Trophoblast cell (in vitro differentiated cells and primary cell): ENCODE measurements around the gene HSPA4.

Experiments
- DNase-seq, 2 donors: peaks; one replicate each; pipeline ENCODE4 v3.0.0-alpha.2; 2016
- H2AFZ ChIP-seq: 2 replicates; pipeline ENCODE4 v1.6.1; 2013; ENCODE audit warnings: low read length, moderate library complexity, mild to moderate bottlenecking; ENCODE audit not compliant: insufficient read depth, poor library complexity
- H2AK5ac ChIP-seq: 2 replicates; pipeline ENCODE4 v1.6.1; 2013; ENCODE audit warnings: mild to moderate bottlenecking, low read length
- H2BK120ac ChIP-seq: 2 replicates; pipeline ENCODE4 v1.6.1; 2013; ENCODE audit warnings: low read length, mild to moderate bottlenecking, moderate library complexity; ENCODE audit not compliant: insufficient read depth, poor library complexity
- H2BK12ac ChIP-seq: 2 replicates; pipeline ENCODE4 v1.6.1; 2013; ENCODE audit warnings: mild to moderate bottlenecking, low read length, moderate library complexity
- H2BK5ac ChIP-seq: 2 replicates; pipeline ENCODE4 v1.6.1; 2013; ENCODE audit warnings: low read length, low read depth, moderate library complexity, mild to moderate bottlenecking; ENCODE audit not compliant: poor library complexity
- H3K14ac ChIP-seq: 2 replicates; pipeline ENCODE4 v1.6.1; 2013; ENCODE audit warnings: mild to moderate bottlenecking, low read length
- H3K18ac ChIP-seq: 2 replicates; pipeline ENCODE4 v1.6.1; 2013; ENCODE audit warnings: mild to moderate bottlenecking, low read length
- H3K23ac ChIP-seq: 2 replicates; pipeline ENCODE4 v1.6.1; 2013; ENCODE audit warnings: low read length
- H3K27ac ChIP-seq: 2 replicates; pipeline ENCODE4 v1.5.1; 2013; ENCODE audit warnings: low read depth, mild to moderate bottlenecking, inconsistent platforms, low read length, moderate library complexity
- H3K27me3 ChIP-seq: 2 replicates; pipeline ENCODE4 v1.6.1; 2013; ENCODE audit warnings: inconsistent platforms, mild to moderate bottlenecking, low read length, moderate library complexity; ENCODE audit not compliant: insufficient read depth
- H3K36me3 ChIP-seq, 2 experiments: 1 replicate in 1 of 2; 2 replicates in 1 of 2; pipeline ENCODE4 v1.6.1; 2013; ENCODE audit warnings: low read length in 2 of 2, mild to moderate bottlenecking in 2 of 2, moderate library complexity in 1 of 2; ENCODE audit not compliant: insufficient read depth in 2 of 2, control insufficient read depth in 1 of 2
- H3K4ac ChIP-seq: 2 replicates; pipeline ENCODE4 v1.6.1; 2013; ENCODE audit warnings: low read depth, mild to moderate bottlenecking, low read length, moderate library complexity
- H3K4me1 ChIP-seq, 2 experiments: 1 replicate in 1 of 2; 2 replicates in 1 of 2; pipeline ENCODE4 v1.6.1; 2013; ENCODE audit warnings: low read length in 2 of 2, mild to moderate bottlenecking in 2 of 2, moderate library complexity in 1 of 2; ENCODE audit not compliant: insufficient read depth in 2 of 2, control insufficient read depth in 1 of 2
- H3K4me2 ChIP-seq: 2 replicates; pipeline ENCODE4 v1.6.1; 2013; ENCODE audit warnings: inconsistent platforms, mild to moderate bottlenecking, low read length, moderate library complexity
- H3K4me3 ChIP-seq: 2 replicates; pipeline ENCODE4 v1.5.1; 2013; ENCODE audit warnings: mild to moderate bottlenecking, low read depth, low read length, inconsistent platforms
- H3K79me1 ChIP-seq: one replicate; pipeline ENCODE4 v1.6.1; 2013; ENCODE audit warnings: low read length
- H3K79me2 ChIP-seq: 2 replicates; pipeline ENCODE4 v1.6.1; 2013; ENCODE audit warnings: low read length, mild to moderate bottlenecking; ENCODE audit not compliant: control insufficient read depth, insufficient read depth, poor library complexity
- H3K9ac ChIP-seq: 2 replicates; pipeline ENCODE4 v1.6.1; 2013; ENCODE audit warnings: mild to moderate bottlenecking, low read length
- H3K9me3 ChIP-seq: 2 replicates; pipeline ENCODE4 v1.6.1; 2013; ENCODE audit warnings: low read depth, mild to moderate bottlenecking, control low read depth, inconsistent platforms, low read length; ENCODE audit not compliant: insufficient read depth
- H4K12ac ChIP-seq: 2 replicates; pipeline ENCODE4 v1.6.1; 2013; ENCODE audit warnings: low read depth, mild to moderate bottlenecking, low read length, moderate library complexity
- H4K8ac ChIP-seq: 2 replicates; pipeline ENCODE4 v1.6.1; 2013; ENCODE audit warnings: low read depth, mild to moderate bottlenecking, low read length, moderate library complexity
- H4K91ac ChIP-seq: one replicate; pipeline ENCODE4 v1.6.1; 2013; ENCODE audit warnings: low read depth, mild to moderate bottlenecking, low read length, moderate library complexity
- WGBS: extraction: QIAGEN DNeasy Blood & Tissue Kit; methylation state at CpG from one replicate; pipeline ENCODE4 v1.1.7; 2013; ENCODE audit warnings: missing lambda C conversion rate; ENCODE audit not compliant: insufficient read length, insufficient coverage; ENCODE audit errors: extremely low coverage; 5-methylcytosine and 5-hydroxymethylcytosine counted together

Gene HSPA4

GRCh38 chr5:133088064-133088463 is 36.3 kb downstream of the HSPA4 start:
- H3K4me3 ChIP-seq, result no peak overlapping the region
- H2AFZ ChIP-seq, result no peak overlapping the region
- no peak for DNase-seq
- no CpG with 5 or more reads among the region's 3 CpGs for WGBS
- H3K9ac ChIP-seq, result no peak overlapping the region
- no peaks in the 10 kb centered on the region for H3K9me3 ChIP-seq
- no peak overlapping the region for H2BK12ac ChIP-seq
- H3K4me2 ChIP-seq, result no peak overlapping the region
- H3K4me1 ChIP-seq, result no peaks in the 10 kb centered on the region
- peaks cover 21 to 34% of the 10 kb centered on the region in 2 experiments for H3K36me3 ChIP-seq
- H3K18ac ChIP-seq, result no peak overlapping the region
- H3K23ac ChIP-seq, result no peak overlapping the region
- H3K4ac ChIP-seq, result no peak overlapping the region
- no peak overlapping the region for H3K14ac ChIP-seq
- no peak overlapping the region for H2BK120ac ChIP-seq
- no peak overlapping the region for H2BK5ac ChIP-seq
- no peak overlapping the region for H4K8ac ChIP-seq
- no peak overlapping the region for H3K27ac ChIP-seq
- no peaks in the 10 kb centered on the region for H3K27me3 ChIP-seq
- H2AK5ac ChIP-seq, result no peak overlapping the region
- peaks cover 2% of the 10 kb centered on the region for H3K79me2 ChIP-seq
- no peaks in the 10 kb centered on the region for H3K79me1 ChIP-seq
- no peak overlapping the region for H4K91ac ChIP-seq
- H4K12ac ChIP-seq, result no peak overlapping the region

- no peak overlapping the region for H4K91ac ChIP-seq
- H2BK12ac ChIP-seq, result no peak overlapping the region
- H3K18ac ChIP-seq, result no peak overlapping the region
- no peak overlapping the region for H3K4me2 ChIP-seq
- H3K79me2 ChIP-seq, result no peaks in the 10 kb centered on the region
- H3K23ac ChIP-seq, result no peak overlapping the region
- no peak overlapping the region for H3K27ac ChIP-seq
- DNase-seq, result no peak
- peaks cover 20 to 40% of the 10 kb centered on the region in 2 experiments for H3K36me3 ChIP-seq
- H2AFZ ChIP-seq, result no peak overlapping the region
- H3K4ac ChIP-seq, result no peak overlapping the region
- no peak overlapping the region for H2AK5ac ChIP-seq
- WGBS, result no CpG with 5 or more reads among the region's 3 CpGs
- H3K9me3 ChIP-seq, result no peaks in the 10 kb centered on the region
- H3K79me1 ChIP-seq, result no peaks in the 10 kb centered on the region
- H4K8ac ChIP-seq, result no peak overlapping the region
- no peak overlapping the region for H3K9ac ChIP-seq
- no peaks in the 10 kb centered on the region for H3K4me1 ChIP-seq
- H3K4me3 ChIP-seq, result no peak overlapping the region
- no peak overlapping the region for H4K12ac ChIP-seq
- H2BK5ac ChIP-seq, result no peak overlapping the region
- H2BK120ac ChIP-seq, result no peak overlapping the region
- no peak overlapping the region for H3K14ac ChIP-seq
- H3K27me3 ChIP-seq, result no peaks in the 10 kb centered on the region
Measured at GRCh38 chr5:133091034-133091433, 39.2 kb downstream of the HSPA4 start.

- no peak overlapping the region for H3K4me3 ChIP-seq
- H3K23ac ChIP-seq, result no peak overlapping the region
- DNase-seq, result no peak
- H3K4me2 ChIP-seq, result no peak overlapping the region
- H4K8ac ChIP-seq, result no peak overlapping the region
- no peak overlapping the region for H2AK5ac ChIP-seq
- no peak overlapping the region for H3K9ac ChIP-seq
- H3K18ac ChIP-seq, result no peak overlapping the region
- H3K9me3 ChIP-seq, result peaks cover 1% of the 10 kb centered on the region
- H2BK5ac ChIP-seq, result no peak overlapping the region
- H3K36me3 ChIP-seq, result peaks cover 10 to 18% of the 10 kb centered on the region in 2 experiments
- no peak overlapping the region for H4K91ac ChIP-seq
- no peak overlapping the region for H3K27ac ChIP-seq
- no peaks in the 10 kb centered on the region for H3K4me1 ChIP-seq
- no peak overlapping the region for H2BK12ac ChIP-seq
- no peak overlapping the region for H3K14ac ChIP-seq
- no peak overlapping the region for H2BK120ac ChIP-seq
- no peak overlapping the region for H4K12ac ChIP-seq
- H3K4ac ChIP-seq, result no peak overlapping the region
- WGBS, result no CpG with 5 or more reads among the region's 3 CpGs
- H2AFZ ChIP-seq, result no peak overlapping the region
- no peaks in the 10 kb centered on the region for H3K27me3 ChIP-seq
- H3K79me1 ChIP-seq, result no peaks in the 10 kb centered on the region
- H3K79me2 ChIP-seq, result no peaks in the 10 kb centered on the region
Measured at GRCh38 chr5:133106343-133106742, 54.5 kb downstream of the HSPA4 start.

GRCh38 chr5:133106761-133107572 is 55.2 kb downstream of the HSPA4 start:
- no peak overlapping the region for H4K12ac ChIP-seq
- no CpG with 5 or more reads among the region's 8 CpGs for WGBS
- H2BK5ac ChIP-seq, result no peak overlapping the region
- H3K23ac ChIP-seq, result no peak overlapping the region
- H3K14ac ChIP-seq, result no peak overlapping the region
- H3K9ac ChIP-seq, result no peak overlapping the region
- no peak overlapping the region for H2BK12ac ChIP-seq
- H2BK120ac ChIP-seq, result no peak overlapping the region
- no peak overlapping the region for H2AK5ac ChIP-seq
- no peaks in the 10 kb centered on the region for H3K27me3 ChIP-seq
- no peak overlapping the region for H2AFZ ChIP-seq
- H3K9me3 ChIP-seq, result peaks cover 1% of the 10 kb centered on the region
- no peak overlapping the region for H3K4ac ChIP-seq
- no peak overlapping the region for H4K8ac ChIP-seq
- H3K4me1 ChIP-seq, result no peaks in the 10 kb centered on the region
- H3K79me2 ChIP-seq, result no peaks in the 10 kb centered on the region
- no peak for DNase-seq
- no peak overlapping the region for H3K4me2 ChIP-seq
- no peak overlapping the region for H3K27ac ChIP-seq
- H3K18ac ChIP-seq, result no peak overlapping the region
- no peak overlapping the region for H3K4me3 ChIP-seq
- peaks cover 10 to 17% of the 10 kb centered on the region in 2 experiments for H3K36me3 ChIP-seq
- H4K91ac ChIP-seq, result no peak overlapping the region
- no peaks in the 10 kb centered on the region for H3K79me1 ChIP-seq
